Calu3 (cell line): ENCODE measurements around the gene LOXL1. TPM values are rescaled to one million over a fixed set of nuclear protein-coding genes. Genes with fewer than 3 reads are reported as not detected.

Experiments used
- BruUV-seq: library from RNA; stranded (reverse); fragments of 400-500 nt; replicated peaks from 2 replicates; lab custom pipeline; 2021; lab: Mats Ljungman, UMichigan
- CTCF ChIA-PET: fragments of 300-600 bp; sonication (Branson Sonifier 250); formaldehyde crosslinking; loops from one replicate; lab custom pipeline; 2022; ENCODE audit warnings: antibody characterized with exemption; lab: Charles Lee
- DNase-seq: peaks from one replicate; pipeline ENCODE4 v3.0.0; 2022
- H3K27ac Mint-ChIP-seq: one replicate; pipeline ENCODE4 v1.8.0; 2022; ENCODE audit warnings: mixed read lengths; ENCODE audit not compliant: unreplicated experiment
- H3K27me3 Mint-ChIP-seq: one replicate; pipeline ENCODE4 v1.8.0; 2022; ENCODE audit warnings: mixed read lengths; ENCODE audit not compliant: unreplicated experiment
- H3K36me3 Mint-ChIP-seq: one replicate; pipeline ENCODE4 v1.8.0; 2022; ENCODE audit warnings: mild to moderate bottlenecking, moderate library complexity, mixed read lengths; ENCODE audit not compliant: insufficient read depth, unreplicated experiment
- H3K4me1 Mint-ChIP-seq: one replicate; pipeline ENCODE4 v1.8.0; 2022; ENCODE audit warnings: mild to moderate bottlenecking, low read depth, mixed read lengths; ENCODE audit not compliant: unreplicated experiment
- H3K4me3 Mint-ChIP-seq: one replicate; pipeline ENCODE4 v1.8.0; 2022; ENCODE audit warnings: mild to moderate bottlenecking, low read depth, moderate library complexity, mixed read lengths; ENCODE audit not compliant: unreplicated experiment
- H3K9me3 Mint-ChIP-seq: one replicate; pipeline ENCODE4 v1.8.0; 2022; ENCODE audit warnings: low read depth, mixed read lengths; ENCODE audit not compliant: unreplicated experiment
- CTCF ChIP-seq: fragments of 200-600 bp; IDR thresholded peaks from one replicate; pipeline ENCODE4 v1.8.0; 2022; ENCODE audit warnings: antibody characterized with exemption; ENCODE audit not compliant: unreplicated experiment
- intact Hi-C: fragments of 100-400 bp; cut with micrococcal nuclease; formaldehyde crosslinking; loops from one replicate; pipeline ENCODE4 v1.10.0; 2022; ENCODE audit not compliant: unreplicated experiment
- total RNA-seq: library from RNA; stranded (reverse); gene quantifications from 2 replicates; pipeline ENCODE4 v1.2.3, GENCODE V29; 2022

The LOXL1 gene
- total RNA-seq, 1 experiment from 2014 or later, result 2.1 TPM

DNA sequence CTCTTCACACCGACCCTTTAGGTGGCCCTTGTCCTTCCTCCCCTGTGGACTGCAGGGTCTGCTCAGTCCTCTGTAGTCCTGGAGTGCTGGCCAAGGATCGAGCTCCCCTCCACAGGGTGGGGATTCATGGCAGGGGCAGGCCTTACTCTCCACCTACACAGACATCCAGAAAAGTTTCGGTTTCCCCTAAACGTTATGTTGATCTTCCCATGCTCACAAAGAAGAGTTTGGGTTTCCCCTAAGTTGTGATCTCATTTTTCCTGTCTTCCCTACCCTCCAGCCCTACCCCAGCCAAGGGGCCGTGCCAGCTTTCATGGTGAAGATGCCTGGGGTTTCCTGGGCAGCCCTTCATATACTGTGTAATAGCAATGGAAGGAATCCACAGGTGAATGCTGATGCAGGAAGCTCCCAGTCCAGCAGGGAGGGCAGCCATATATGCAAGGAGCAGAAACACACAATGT is 55.5 kb downstream of the LOXL1 start:
- H3K9me3 Mint-ChIP-seq, result no peaks in the 10 kb centered on the region
- no peak for TF ChIP-seq CTCF
- CTCF ChIA-PET, result interaction anchor here (1.0 kb wide), 1 partner anchor 12 kb away, joined by 3 read pairs; the partner anchor contains the start of gene PML
- intact Hi-C loops, result no loop called here
- peaks cover 56% of the 10 kb centered on the region for H3K4me1 Mint-ChIP-seq
- peaks cover 18% of the 10 kb centered on the region for H3K36me3 Mint-ChIP-seq
- peak overlapping the region; percentile 3 for H3K4me3 Mint-ChIP-seq
- H3K27me3 Mint-ChIP-seq, result no peaks in the 10 kb centered on the region
- no TSS peak for BruUV-seq
- DNase-seq, result no peak
- peak overlapping the region; percentile 43 for H3K27ac Mint-ChIP-seq

DNA sequence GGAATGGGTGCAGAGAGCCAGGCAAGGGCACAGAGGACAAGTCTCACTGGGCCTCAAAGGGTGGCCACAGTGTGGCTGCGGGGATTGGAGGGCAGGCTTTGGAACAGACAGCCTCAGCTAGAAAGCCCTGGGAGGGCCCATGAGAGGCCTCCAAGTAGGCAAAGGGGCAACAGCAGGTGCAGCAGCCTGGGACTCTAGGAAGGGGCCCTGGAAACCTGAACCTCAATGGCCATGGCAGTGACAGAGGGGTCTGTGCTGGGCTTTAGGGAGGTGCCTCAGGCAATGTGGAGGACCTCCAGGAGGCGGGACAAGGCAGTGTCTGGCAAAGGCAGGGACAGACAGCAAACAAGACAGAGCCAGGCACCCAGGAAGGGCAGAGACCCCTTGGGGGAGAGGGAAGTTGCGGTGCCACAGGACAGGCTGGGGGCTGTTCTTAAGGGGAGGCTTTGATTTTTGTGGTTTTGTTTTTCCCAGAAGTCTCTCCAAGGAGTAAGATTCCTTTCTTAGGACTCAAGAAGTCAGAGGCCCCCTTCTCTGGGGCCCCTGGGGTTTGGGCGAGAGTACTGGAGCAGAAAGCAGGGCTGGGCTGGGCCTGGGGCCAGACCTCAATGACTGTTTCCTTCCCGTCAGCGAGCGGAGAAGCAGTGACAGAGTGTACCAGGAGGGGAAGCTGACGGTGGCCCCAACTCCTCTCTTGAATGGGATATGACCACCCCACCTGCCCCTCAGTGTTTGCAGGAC is 56.1 kb downstream of the LOXL1 start:
- no TSS peak for BruUV-seq
- Mint-ChIP-seq H3K27ac (peak overlapping the region; percentile 43), H3K9me3 (no peaks in the 10 kb centered on the region), H3K27me3 (no peaks in the 10 kb centered on the region), H3K4me1 (peaks cover 62% of the 10 kb centered on the region), H3K36me3 (peaks cover 24% of the 10 kb centered on the region), H3K4me3 (peak overlapping the region; percentile 3)
- peak; percentile 75 for DNase-seq
- intact Hi-C loops, result no loop called here
- CTCF ChIA-PET, result interaction anchor here (0.6 to 1.7 kb wide), 10 partner anchors 9 to 632 kb away, joined by 3 to 13 read pairs (median 3); partner anchors contain the start of gene PML
- TF ChIP-seq CTCF, result no peak

GRCh38 chr15:73983211-73983727 is 57.0 kb downstream of the LOXL1 start:
- CTCF ChIA-PET, result interaction anchor here (0.6 to 1.7 kb wide), 9 partner anchors 10 to 631 kb away, joined by 3 to 13 read pairs (median 3); partner anchors contain the start of gene PML
- peaks cover 71% of the 10 kb centered on the region for H3K4me1 Mint-ChIP-seq
- peak; percentile 71 for DNase-seq

GRCh38 chr15:73983773-73984172 is 57.5 kb downstream of the LOXL1 start:
- H3K4me3 Mint-ChIP-seq, result no peak overlapping the region
- H3K27ac Mint-ChIP-seq, result peak overlapping the region; percentile 38
- no peaks in the 10 kb centered on the region for H3K9me3 Mint-ChIP-seq
- BruUV-seq, result no TSS peak
- H3K4me1 Mint-ChIP-seq, result peaks cover 74% of the 10 kb centered on the region
- DNase-seq, result no peak
- H3K36me3 Mint-ChIP-seq, result peaks cover 29% of the 10 kb centered on the region
- intact Hi-C loops, result no loop called here
- H3K27me3 Mint-ChIP-seq, result no peaks in the 10 kb centered on the region
- TF ChIP-seq CTCF, result no peak
- CTCF ChIA-PET, result interaction anchor here (0.8 to 1.7 kb wide), 4 partner anchors 11 to 324 kb away, joined by 3 to 13 read pairs (median 4); partner anchors contain the start of gene PML

More at GRCh38 chr15:73983211-73983727, 57.0 kb downstream of the LOXL1 start:
- BruUV-seq, result no TSS peak
- H3K36me3 Mint-ChIP-seq, result peaks cover 27% of the 10 kb centered on the region
- no peak overlapping the region for H3K4me3 Mint-ChIP-seq
- H3K27ac Mint-ChIP-seq, result peak overlapping the region; percentile 81
- no peaks in the 10 kb centered on the region for H3K9me3 Mint-ChIP-seq
- intact Hi-C loops, result no loop called here
- no peak for TF ChIP-seq CTCF
- H3K27me3 Mint-ChIP-seq, result no peaks in the 10 kb centered on the region
